GM12878 (cell line): ENCODE data around the gene ADAM15. TPM values are rescaled to one million over a fixed set of nuclear protein-coding genes. Genes with fewer than 3 reads are reported as not detected.
A peak's percentile ranks its signal among the peaks of the same experiment; 100 is the strongest.

Experiments used
- ATAC-seq: fragments of 200-7000 bp; cut with Tn5 transposase; 3 replicates; pipeline ENCODE4 v1.9.1; 2020; ENCODE audit warnings: mild to moderate bottlenecking, moderate library complexity
- BruUV-seq: library from RNA; stranded (reverse); fragments of 400-500 nt; replicated peaks from 2 replicates; lab custom pipeline; 2021; lab: Mats Ljungman, UMichigan
- CTCF ChIA-PET: fragments of 300-600 bp; sonication (Branson Sonifier 250); formaldehyde crosslinking; extraction: SDS; loops from one replicate; lab custom pipeline; 2021; ENCODE audit warnings: inconsistent platforms; lab: Yijun Ruan, JAX
- POLR2A ChIA-PET: fragments of 350-600 bp; formaldehyde crosslinking; extraction: SDS; loops from one replicate; lab custom pipeline; 2021; ENCODE audit warnings: inconsistent platforms; lab: Charles Lee
- RAD21 ChIA-PET: fragments of 300-600 bp; sonication (Branson Sonifier 250); formaldehyde crosslinking; loops from one replicate; lab custom pipeline; 2023; ENCODE audit warnings: antibody characterized with exemption; ENCODE audit not compliant: unreplicated experiment; lab: Charles Lee
- SMC1A ChIA-PET: fragments of 300-600 bp; sonication (Branson Sonifier 250); formaldehyde crosslinking; loops from one replicate; lab custom pipeline; 2023; ENCODE audit not compliant: unreplicated experiment, uncharacterized antibody; lab: Charles Lee
- DNase-seq: peaks from one replicate; pipeline ENCODE4 v3.0.0-alpha.2; 2011; ENCODE audit warnings: low read depth, low spot score
- FAIRE-seq: peaks from 3 replicates; lab custom pipeline; 2011; peaks lifted over from hg19 to GRCh38; lab: Jason Lieb, UNC
- H2AFZ ChIP-seq: 2 replicates; pipeline ENCODE4 v1.6.0; 2011; ENCODE audit warnings: low read depth, low read length, control low read depth; ENCODE audit not compliant: control insufficient read depth
- H3K27ac ChIP-seq: 2 replicates; pipeline ENCODE4 v1.5.1; 2011; ENCODE audit warnings: control low read depth; ENCODE audit not compliant: control insufficient read depth, insufficient read depth
- H3K27me3 ChIP-seq, 2 experiments: replicated peaks in 1 of 2; 2 replicates each; pipeline versions ENCODE4 v1.6.0 to v1.6.1; 2011; ENCODE audit warnings: low read length in 1 of 2; ENCODE audit not compliant: control insufficient read depth in 2 of 2, insufficient read depth in 2 of 2
- H3K36me3 ChIP-seq, 2 experiments: 2 replicates each; pipeline ENCODE4 v1.5.1; 2011; ENCODE audit warnings: low read length in 1 of 2; ENCODE audit not compliant: control insufficient read depth in 2 of 2, insufficient read depth in 2 of 2
- H3K4me1 ChIP-seq: 2 replicates; pipeline ENCODE4 v1.6.1; 2011; ENCODE audit warnings: mild to moderate bottlenecking, low read length, moderate library complexity, mixed read lengths; ENCODE audit not compliant: control insufficient read depth, insufficient read depth
- H3K4me2 ChIP-seq: 2 replicates; pipeline ENCODE4 v1.6.0; 2011; ENCODE audit warnings: control low read depth; ENCODE audit not compliant: control insufficient read depth, insufficient read depth
- H3K4me3 ChIP-seq: fragments of 200-600 bp; sonication (generic); 2 replicates; pipeline ENCODE4 v1.5.1; 2016
- H3K79me2 ChIP-seq: 2 replicates; pipeline ENCODE4 v1.6.0; 2011; ENCODE audit warnings: low read length; ENCODE audit not compliant: control insufficient read depth, insufficient read depth
- H3K9ac ChIP-seq: 2 replicates; pipeline ENCODE4 v1.8.0; 2011; ENCODE audit warnings: low read length, control low read depth, mixed read lengths; ENCODE audit not compliant: control insufficient read depth, insufficient read depth
- H3K9me3 ChIP-seq: replicated peaks from 3 replicates; pipeline ENCODE4 v1.5.1; 2011; ENCODE audit warnings: mild to moderate bottlenecking, low read length; ENCODE audit not compliant: control insufficient read depth, insufficient read depth
- H4K20me1 ChIP-seq: 2 replicates; pipeline ENCODE4 v1.6.0; 2011; ENCODE audit not compliant: control insufficient read depth, insufficient read depth
- CREM ChIP-seq: IDR thresholded peaks from 2 replicates; pipeline ENCODE4 v1.6.1; 2014; ENCODE audit warnings: antibody characterized with exemption, low read depth
- ELK1 ChIP-seq: IDR thresholded peaks from 2 replicates; pipeline ENCODE4 v1.6.1; 2012; ENCODE audit warnings: low read depth, low read length, improper control_type of control experiment
- HDAC6 ChIP-seq: fragments of 200-600 bp; sonication (generic); IDR thresholded peaks from one replicate; pipeline ENCODE4 v1.8.0; 2017; ENCODE audit warnings: antibody characterized with exemption; ENCODE audit not compliant: unreplicated experiment
- HDGF ChIP-seq: fragments of 450-650 bp; IDR thresholded peaks from 2 replicates; pipeline ENCODE4 v1.6.1; 2016; ENCODE audit warnings: antibody characterized with exemption
- IKZF1 ChIP-seq: fragments of 450-650 bp; conservative IDR thresholded peaks from 2 replicates; pipeline ENCODE4 v1.6.1; 2017; ENCODE audit warnings: antibody characterized with exemption, mild to moderate bottlenecking
- KLF5 ChIP-seq: fragments of 450-650 bp; IDR thresholded peaks from 2 replicates; pipeline ENCODE4 v1.6.1; 2014; ENCODE audit warnings: mild to moderate bottlenecking; ENCODE audit not compliant: partially characterized antibody
- NR2C1 ChIP-seq: fragments of 450-650 bp; IDR thresholded peaks from 2 replicates; pipeline ENCODE4 v1.6.1; 2017; ENCODE audit warnings: antibody characterized with exemption, mild to moderate bottlenecking, moderate library complexity
- RB1 ChIP-seq: fragments of 450-650 bp; formaldehyde crosslinking; IDR thresholded peaks from 2 replicates; pipeline ENCODE4 v1.6.1; 2017; ENCODE audit warnings: mild to moderate bottlenecking, borderline replicate concordance
- SREBF2 ChIP-seq: IDR thresholded peaks from 2 replicates; pipeline ENCODE4 v1.6.1; 2012; ENCODE audit warnings: mild to moderate bottlenecking, low read length
- ZNF24 ChIP-seq: fragments of 450-650 bp; IDR thresholded peaks from 2 replicates; pipeline ENCODE4 v1.6.1; 2017; ENCODE audit warnings: antibody characterized with exemption, mild to moderate bottlenecking
- WGBS: methylation state at CpG from one replicate; pipeline ENCODE4 v1.1.6; 2016; ENCODE audit warnings: low lambda C conversion rate; ENCODE audit not compliant: insufficient replicate concordance, insufficient coverage; ENCODE audit errors: missing lambda C conversion rate; 5-methylcytosine and 5-hydroxymethylcytosine counted together
- in situ Hi-C: fragments of 300-500 bp; cut with MboI; formaldehyde crosslinking; loops from 9 replicates; pipeline ENCODE4 v1.14.3; 2018; ENCODE audit warnings: mixed read lengths
- intact Hi-C: fragments of 100-400 bp; cut with micrococcal nuclease; formaldehyde crosslinking; loops from one replicate; pipeline ENCODE4 v1.14.2; 2022; ENCODE audit not compliant: unreplicated experiment
- polyA plus RNA-seq, 11 experiments: library from polyadenylated mRNA; depleted of rRNA in 4 of 11; unstranded in 6 of 11; stranded (reverse) in 5 of 11; fragments of >200 nt; fragmentation: Nextera tagmentation in 4 of 11; fragmentation: Illumina TruSeq in 1 of 11; extraction: Ambion mirVana in 4 of 11; extraction: Trizol in 1 of 11; gene quantifications; 1 replicate in 1 of 11; 2 replicates in 10 of 11; pipeline versions ENCODE4 v1.2.1 to v1.2.3, GENCODE V29; 2011 to 2016; ENCODE audit warnings: inconsistent platforms in 2 of 11, missing spikeins in 2 of 11, low read depth in 1 of 11
- total RNA-seq, 4 experiments: library from RNA; depleted of rRNA in 3 of 4; stranded (reverse); fragments of >200 nt in 3 of 4; fragmentation: Illumina TruSeq in 1 of 4; extraction: Trizol in 1 of 4; gene quantifications; 2 replicates each; pipeline versions ENCODE4 v1.2.1 to v1.2.3, GENCODE V29; 2013 to 2021
- TF ChIP-seq, protein P1 (sequence below): fragments of 450-650 bp; IDR thresholded peaks from 2 replicates; pipeline ENCODE4 v1.6.1; 2017; ENCODE audit warnings: mild to moderate bottlenecking, low read depth, inconsistent platforms; ENCODE audit not compliant: poor library complexity, severe bottlenecking
- TF ChIP-seq, protein P2 (sequence below): fragments of 450-650 bp; IDR thresholded peaks from 2 replicates; pipeline ENCODE4 v1.6.1; 2016; ENCODE audit warnings: mild to moderate bottlenecking
- TF ChIP-seq, protein P3 (sequence below): fragments of 450-650 bp; IDR thresholded peaks from 2 replicates; pipeline ENCODE4 v1.6.1; 2017; ENCODE audit warnings: mild to moderate bottlenecking, moderate library complexity

Gene ADAM15
- total and polyA plus RNA-seq, 10 of the 15 experiments (the other 5 are each of a cell fraction or from before 2014, with no cell fraction given) = 0.29 to 38.8 (median 14.7) TPM

- intact Hi-C loops (no loop called here), in situ Hi-C loops (no loop called here)
- Histone ChIP-seq H3K9ac (peak overlapping the region; percentile 48; the same call in 1 of the 2 replicates), H3K4me2 (peak overlapping the region; percentile 32), H3K79me2 (peaks cover 61% of the 10 kb centered on the region), H3K27ac (peak overlapping the region; percentile 67), H3K9me3 (no peaks in the 10 kb centered on the region), H3K27me3 (no peaks in the 10 kb centered on the region), H3K4me3 (0 out of 2 replicates have a peak overlapping the region, but pooled peaks have one; percentile 15), H4K20me1 (0 out of 2 replicates have a peak, but pooled peaks cover 3% of the 10 kb centered on the region), H2AFZ (no peak overlapping the region; the same call in 1 of the 2 replicates), H3K36me3 (peaks cover 0 to 5% of the 10 kb centered on the region in 2 experiments; a peak in 2 of 4 replicates), H3K4me1 (peaks cover 56% of the 10 kb centered on the region)
- BruUV-seq = no TSS peak
- SMC1A ChIA-PET = interaction anchor here (1.1 to 1.3 kb wide), 2 partner anchors 11 to 35 kb away, joined by 3 read pairs; no protein-coding TSS in a partner anchor
- CTCF ChIA-PET = interaction anchor here (0.7 to 3.6 kb wide), 3 partner anchors 10 to 66 kb away, joined by 3 to 27 read pairs (median 3); no protein-coding TSS in a partner anchor
- 0% methylated on average over 2 of the region's 2 CpGs for WGBS
- ATAC-seq = peak; percentile 31
- RAD21 ChIA-PET = interaction anchor here (0.7 to 1.5 kb wide), 2 partner anchors 24 to 38 kb away, joined by 3 read pairs; partner anchors contain the start of gene FLAD1
- POLR2A ChIA-PET = interaction anchor here (1.0 to 1.7 kb wide), 5 partner anchors 10 to 70 kb away, joined by 3 to 5 read pairs (median 4); partner anchors contain the start of genes PMVK and SHC1
- peak; percentile 38 for FAIRE-seq
- DNase-seq = no peak
- no peak for TF ChIP-seq SREBF2
- no peak for TF ChIP-seq ELK1
- TF ChIP-seq KLF5 = no peak
- TF ChIP-seq ZNF24 = no peak
- peak; percentile 87 for TF ChIP-seq IKZF1
- TF ChIP-seq CREM = peak; percentile 84; the same call in 1 of the 2 replicates
- TF ChIP-seq HDAC6 = no peak
- TF ChIP-seq RB1 = no peak
- TF ChIP-seq, protein P1, sequence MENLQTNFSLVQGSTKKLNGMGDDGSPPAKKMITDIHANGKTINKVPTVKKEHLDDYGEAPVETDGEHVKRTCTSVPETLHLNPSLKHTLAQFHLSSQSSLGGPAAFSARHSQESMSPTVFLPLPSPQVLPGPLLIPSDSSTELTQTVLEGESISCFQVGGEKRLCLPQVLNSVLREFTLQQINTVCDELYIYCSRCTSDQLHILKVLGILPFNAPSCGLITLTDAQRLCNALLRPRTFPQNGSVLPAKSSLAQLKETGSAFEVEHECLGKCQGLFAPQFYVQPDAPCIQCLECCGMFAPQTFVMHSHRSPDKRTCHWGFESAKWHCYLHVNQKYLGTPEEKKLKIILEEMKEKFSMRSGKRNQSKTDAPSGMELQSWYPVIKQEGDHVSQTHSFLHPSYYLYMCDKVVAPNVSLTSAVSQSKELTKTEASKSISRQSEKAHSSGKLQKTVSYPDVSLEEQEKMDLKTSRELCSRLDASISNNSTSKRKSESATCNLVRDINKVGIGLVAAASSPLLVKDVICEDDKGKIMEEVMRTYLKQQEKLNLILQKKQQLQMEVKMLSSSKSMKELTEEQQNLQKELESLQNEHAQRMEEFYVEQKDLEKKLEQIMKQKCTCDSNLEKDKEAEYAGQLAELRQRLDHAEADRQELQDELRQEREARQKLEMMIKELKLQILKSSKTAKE = no peak
- TF ChIP-seq, protein P2, sequence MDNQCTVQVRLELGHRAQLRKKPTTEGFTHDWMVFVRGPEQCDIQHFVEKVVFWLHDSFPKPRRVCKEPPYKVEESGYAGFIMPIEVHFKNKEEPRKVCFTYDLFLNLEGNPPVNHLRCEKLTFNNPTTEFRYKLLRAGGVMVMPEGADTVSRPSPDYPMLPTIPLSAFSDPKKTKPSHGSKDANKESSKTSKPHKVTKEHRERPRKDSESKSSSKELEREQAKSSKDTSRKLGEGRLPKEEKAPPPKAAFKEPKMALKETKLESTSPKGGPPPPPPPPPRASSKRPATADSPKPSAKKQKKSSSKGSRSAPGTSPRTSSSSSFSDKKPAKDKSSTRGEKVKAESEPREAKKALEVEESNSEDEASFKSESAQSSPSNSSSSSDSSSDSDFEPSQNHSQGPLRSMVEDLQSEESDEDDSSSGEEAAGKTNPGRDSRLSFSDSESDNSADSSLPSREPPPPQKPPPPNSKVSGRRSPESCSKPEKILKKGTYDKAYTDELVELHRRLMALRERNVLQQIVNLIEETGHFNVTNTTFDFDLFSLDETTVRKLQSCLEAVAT = peak; percentile 42; the same call in 1 of the 2 replicates
- TF ChIP-seq, protein P3, sequence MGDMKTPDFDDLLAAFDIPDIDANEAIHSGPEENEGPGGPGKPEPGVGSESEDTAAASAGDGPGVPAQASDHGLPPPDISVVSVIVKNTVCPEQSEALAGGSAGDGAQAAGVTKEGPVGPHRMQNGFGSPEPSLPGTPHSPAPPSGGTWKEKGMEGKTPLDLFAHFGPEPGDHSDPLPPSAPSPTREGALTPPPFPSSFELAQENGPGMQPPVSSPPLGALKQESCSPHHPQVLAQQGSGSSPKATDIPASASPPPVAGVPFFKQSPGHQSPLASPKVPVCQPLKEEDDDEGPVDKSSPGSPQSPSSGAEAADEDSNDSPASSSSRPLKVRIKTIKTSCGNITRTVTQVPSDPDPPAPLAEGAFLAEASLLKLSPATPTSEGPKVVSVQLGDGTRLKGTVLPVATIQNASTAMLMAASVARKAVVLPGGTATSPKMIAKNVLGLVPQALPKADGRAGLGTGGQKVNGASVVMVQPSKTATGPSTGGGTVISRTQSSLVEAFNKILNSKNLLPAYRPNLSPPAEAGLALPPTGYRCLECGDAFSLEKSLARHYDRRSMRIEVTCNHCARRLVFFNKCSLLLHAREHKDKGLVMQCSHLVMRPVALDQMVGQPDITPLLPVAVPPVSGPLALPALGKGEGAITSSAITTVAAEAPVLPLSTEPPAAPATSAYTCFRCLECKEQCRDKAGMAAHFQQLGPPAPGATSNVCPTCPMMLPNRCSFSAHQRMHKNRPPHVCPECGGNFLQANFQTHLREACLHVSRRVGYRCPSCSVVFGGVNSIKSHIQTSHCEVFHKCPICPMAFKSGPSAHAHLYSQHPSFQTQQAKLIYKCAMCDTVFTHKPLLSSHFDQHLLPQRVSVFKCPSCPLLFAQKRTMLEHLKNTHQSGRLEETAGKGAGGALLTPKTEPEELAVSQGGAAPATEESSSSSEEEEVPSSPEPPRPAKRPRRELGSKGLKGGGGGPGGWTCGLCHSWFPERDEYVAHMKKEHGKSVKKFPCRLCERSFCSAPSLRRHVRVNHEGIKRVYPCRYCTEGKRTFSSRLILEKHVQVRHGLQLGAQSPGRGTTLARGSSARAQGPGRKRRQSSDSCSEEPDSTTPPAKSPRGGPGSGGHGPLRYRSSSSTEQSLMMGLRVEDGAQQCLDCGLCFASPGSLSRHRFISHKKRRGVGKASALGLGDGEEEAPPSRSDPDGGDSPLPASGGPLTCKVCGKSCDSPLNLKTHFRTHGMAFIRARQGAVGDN = no peak
- TF ChIP-seq NR2C1 = 0 out of 2 replicates have a peak, but pooled peaks have one; percentile 28
- TF ChIP-seq HDGF = peak; percentile 80; the same call in 1 of the 2 replicates
Measured at GRCh38 chr1:155006601-155007101, 44.5 kb upstream of the ADAM15 start.
